Keratinocyte (primary cell): Measurements from ENCODE around the gene SLC41A1.

ENCODE experiments used
- EZH2 ChIP-seq: IDR thresholded peaks from one replicate; pipeline ENCODE4 v1.6.1; 2012; ENCODE audit warnings: inconsistent platforms, mild to moderate bottlenecking, low read length, moderate library complexity
- TF ChIP-seq, protein P1 (sequence below), 3 experiments: IDR thresholded peaks in 1 of 3; conservative IDR thresholded peaks in 1 of 3; optimal IDR thresholded peaks in 1 of 3; 2 replicates in 2 of 3; 3 replicates in 1 of 3; pipeline versions ENCODE3 to v1.5.1; 2011; ENCODE audit warnings: low read length in 3 of 3, mild to moderate bottlenecking in 3 of 3, moderate library complexity in 2 of 3, control low read depth in 1 of 3, inconsistent platforms in 1 of 3; ENCODE audit not compliant: insufficient read depth in 2 of 3; ENCODE audit errors: extremely low read depth in 1 of 3

DNA sequence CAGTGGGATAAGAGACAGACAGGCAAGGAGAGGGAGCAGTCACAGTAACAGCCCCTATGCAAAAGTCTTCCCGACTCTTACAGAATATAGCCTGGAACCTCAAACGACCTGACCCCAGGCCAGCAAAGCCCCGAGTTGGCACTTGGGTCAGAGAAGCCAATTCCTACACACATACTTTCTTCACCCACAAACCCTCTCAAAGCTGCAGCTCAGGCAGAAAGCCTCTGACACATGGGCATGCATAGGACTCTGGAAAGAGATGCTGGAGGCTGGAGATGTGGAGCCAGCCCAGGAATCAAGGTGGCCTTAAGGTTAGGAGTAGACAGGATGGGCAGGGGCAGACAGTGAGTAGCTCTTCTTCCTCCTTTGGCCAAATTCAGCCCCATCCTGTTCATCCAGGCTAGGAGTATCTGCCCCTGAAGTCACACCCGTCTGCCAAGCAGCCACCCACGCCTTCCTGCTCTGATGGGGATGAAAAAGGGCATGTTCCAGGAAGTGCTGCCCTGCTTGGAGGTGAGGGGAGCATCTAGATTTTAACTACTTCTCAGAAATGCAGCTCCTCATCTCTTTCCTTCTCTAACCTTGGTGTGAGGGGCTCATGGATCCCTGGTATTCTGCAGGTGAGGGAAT is 7.8 kb downstream of the SLC41A1 start:
- no peak for TF ChIP-seq EZH2
- TF ChIP-seq, protein P1, sequence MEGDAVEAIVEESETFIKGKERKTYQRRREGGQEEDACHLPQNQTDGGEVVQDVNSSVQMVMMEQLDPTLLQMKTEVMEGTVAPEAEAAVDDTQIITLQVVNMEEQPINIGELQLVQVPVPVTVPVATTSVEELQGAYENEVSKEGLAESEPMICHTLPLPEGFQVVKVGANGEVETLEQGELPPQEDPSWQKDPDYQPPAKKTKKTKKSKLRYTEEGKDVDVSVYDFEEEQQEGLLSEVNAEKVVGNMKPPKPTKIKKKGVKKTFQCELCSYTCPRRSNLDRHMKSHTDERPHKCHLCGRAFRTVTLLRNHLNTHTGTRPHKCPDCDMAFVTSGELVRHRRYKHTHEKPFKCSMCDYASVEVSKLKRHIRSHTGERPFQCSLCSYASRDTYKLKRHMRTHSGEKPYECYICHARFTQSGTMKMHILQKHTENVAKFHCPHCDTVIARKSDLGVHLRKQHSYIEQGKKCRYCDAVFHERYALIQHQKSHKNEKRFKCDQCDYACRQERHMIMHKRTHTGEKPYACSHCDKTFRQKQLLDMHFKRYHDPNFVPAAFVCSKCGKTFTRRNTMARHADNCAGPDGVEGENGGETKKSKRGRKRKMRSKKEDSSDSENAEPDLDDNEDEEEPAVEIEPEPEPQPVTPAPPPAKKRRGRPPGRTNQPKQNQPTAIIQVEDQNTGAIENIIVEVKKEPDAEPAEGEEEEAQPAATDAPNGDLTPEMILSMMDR (optimal IDR thresholded peaks at IDR 0.05 in 1 of 3, IDR thresholded peaks at IDR 0.05 in 1 of 3, conservative IDR thresholded peaks at IDR 0.05 in 1 of 3; ENCODE audit: extremely low read depth in 1 of 3, insufficient read depth in 2 of 3, low read length in 3 of 3), result no peak
